GM20000 (cell line): Measurements from ENCODE around the gene LRP2.
"Not testable (repeated sequence)": the region's sequence is repeated elsewhere in the genome, so short reads cannot be mapped to it uniquely, and the experiment has no call there.

ENCODE experiments used
- DNase-seq: peaks from one replicate; pipeline ENCODE4 v3.0.0; 2012; ENCODE audit warnings: low spot score
- TF ChIP-seq, protein P1 (sequence below): IDR thresholded peaks from 2 replicates; pipeline ENCODE4 v1.5.1; 2012; ENCODE audit warnings: mild to moderate bottlenecking, control low read depth; ENCODE audit errors: extremely low read depth, missing control alignments

Gene LRP2

DNA sequence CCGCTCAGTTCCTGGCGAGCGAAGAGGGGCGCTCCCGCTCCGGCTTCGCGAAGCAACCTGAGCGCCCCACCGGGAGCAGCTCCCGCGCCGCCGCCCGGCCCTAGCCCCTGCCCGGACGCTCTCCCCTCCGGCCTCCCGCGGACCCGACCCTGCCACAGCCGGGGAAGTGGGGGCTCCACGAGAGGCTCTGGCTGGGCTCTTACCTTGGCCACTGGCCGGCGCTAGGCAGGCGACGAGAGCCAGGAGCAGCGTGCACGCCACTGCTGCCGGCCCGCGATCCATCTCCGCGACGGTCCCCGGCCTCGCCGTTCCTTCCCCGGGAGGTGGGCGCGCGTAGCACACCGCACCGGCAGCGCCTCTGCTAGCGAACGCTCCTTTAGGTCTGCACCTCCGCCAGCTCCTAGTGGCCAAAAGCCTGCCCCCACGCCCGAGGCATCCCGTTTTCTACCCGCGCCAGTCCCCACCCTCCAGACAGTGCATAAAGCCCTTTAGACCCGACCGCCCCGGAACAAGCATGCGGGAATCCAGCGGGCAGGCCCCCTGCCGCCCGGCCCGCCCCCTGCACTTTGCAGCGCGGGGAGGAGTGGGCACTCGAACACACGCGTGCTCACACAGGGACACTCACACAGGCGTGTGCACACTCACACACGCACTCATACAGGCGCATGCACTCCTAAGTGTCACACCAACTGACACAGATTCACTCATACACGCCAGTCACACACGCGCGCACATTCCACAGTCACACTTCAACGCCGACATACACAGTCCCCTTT lies at the start of gene LRP2:
Gene LRP2, minus strand, starts transcription at position 417 of the 776 bp plus-strand sequence. Its CDS starts 135 bp downstream, at position 282.
- TF ChIP-seq, protein P1, sequence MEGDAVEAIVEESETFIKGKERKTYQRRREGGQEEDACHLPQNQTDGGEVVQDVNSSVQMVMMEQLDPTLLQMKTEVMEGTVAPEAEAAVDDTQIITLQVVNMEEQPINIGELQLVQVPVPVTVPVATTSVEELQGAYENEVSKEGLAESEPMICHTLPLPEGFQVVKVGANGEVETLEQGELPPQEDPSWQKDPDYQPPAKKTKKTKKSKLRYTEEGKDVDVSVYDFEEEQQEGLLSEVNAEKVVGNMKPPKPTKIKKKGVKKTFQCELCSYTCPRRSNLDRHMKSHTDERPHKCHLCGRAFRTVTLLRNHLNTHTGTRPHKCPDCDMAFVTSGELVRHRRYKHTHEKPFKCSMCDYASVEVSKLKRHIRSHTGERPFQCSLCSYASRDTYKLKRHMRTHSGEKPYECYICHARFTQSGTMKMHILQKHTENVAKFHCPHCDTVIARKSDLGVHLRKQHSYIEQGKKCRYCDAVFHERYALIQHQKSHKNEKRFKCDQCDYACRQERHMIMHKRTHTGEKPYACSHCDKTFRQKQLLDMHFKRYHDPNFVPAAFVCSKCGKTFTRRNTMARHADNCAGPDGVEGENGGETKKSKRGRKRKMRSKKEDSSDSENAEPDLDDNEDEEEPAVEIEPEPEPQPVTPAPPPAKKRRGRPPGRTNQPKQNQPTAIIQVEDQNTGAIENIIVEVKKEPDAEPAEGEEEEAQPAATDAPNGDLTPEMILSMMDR, result no peak
- peak; percentile 42 for DNase-seq

GRCh38 chr2:169406891-169407290 lies 44.6 kb upstream of the LRP2 start:
- DNase-seq, result no peak
- TF ChIP-seq, protein P1, result no peak

DNA sequence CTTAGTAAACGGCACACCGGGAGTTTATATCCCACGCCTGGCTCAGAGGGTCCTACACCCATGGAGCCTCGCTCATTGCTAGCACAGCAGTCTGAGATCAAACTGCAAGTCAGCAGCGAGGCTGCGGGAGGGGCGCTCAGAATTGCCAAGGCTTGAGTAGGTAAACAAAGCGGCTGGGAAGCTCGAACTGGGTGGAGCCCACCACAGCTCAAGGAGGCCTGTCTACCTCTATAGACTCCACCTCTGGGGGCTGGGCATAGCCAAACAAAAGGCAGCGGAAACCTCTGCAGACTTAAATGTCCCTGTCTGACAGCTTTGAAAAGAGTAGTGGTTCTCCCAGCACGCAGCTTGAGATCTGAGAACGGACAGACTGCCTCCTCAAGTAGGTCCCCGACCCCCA lies 37.2 kb upstream of the LRP2 start:
- DNase-seq, result not testable (repeated sequence)

- no peak for DNase-seq
These were observed 35.4 kb upstream of the LRP2 start for GRCh38 chr2:169397697-169398096.

DNA sequence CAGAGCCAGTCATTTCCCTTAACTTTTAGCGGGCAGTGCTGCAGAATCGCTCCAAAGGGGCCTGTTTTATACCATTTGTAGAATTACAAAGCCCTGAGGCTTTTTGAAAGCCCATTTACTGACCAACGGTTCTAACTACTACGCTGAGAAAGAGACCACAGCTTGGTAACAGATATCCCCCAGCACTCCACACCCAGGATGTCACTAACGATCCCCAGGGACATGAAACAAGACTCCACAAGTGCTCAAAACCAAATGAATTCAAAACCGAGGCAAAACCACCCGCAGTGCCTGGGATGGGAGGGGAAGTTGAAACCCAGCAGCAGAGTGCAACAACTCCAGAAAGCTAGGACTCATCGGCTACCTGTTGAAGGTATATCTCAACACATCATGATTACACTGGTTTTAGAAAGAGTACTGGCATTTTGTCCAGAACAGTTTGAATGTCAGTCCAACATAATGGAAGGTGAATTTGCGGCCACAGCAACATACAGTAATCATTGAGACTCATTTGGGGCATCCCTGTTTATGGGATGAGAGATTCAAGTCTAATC lies 33.6 kb upstream of the LRP2 start:
- TF ChIP-seq, protein P1, result no peak
- no peak for DNase-seq

More at GRCh38 chr2:169397697-169398096, 35.4 kb upstream of the LRP2 start:
- TF ChIP-seq, protein P1, result no peak

GRCh38 chr2:169393068-169393590 lies 30.8 kb upstream of the LRP2 start:
- peak; percentile 21 for DNase-seq
- TF ChIP-seq, protein P1, result no peak

DNA sequence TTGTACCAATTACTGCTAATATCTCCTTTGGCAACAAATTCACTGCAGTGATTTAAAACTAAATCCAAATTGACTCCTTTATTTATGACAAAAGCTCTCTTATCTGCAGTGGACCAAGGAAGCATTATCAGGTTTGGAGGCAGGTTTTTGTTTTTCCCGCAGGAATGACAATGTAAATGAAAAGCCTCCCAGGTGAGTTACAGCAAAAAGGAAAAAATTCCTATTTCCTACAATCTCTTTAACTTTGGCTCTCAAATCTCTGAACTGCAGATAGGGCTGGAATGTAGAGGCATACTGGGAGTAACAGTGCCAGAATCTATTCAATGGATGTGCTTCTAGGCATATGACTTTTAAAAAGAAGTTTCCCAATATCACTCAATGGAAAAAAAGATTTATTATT lies 28.9 kb upstream of the LRP2 start:
- TF ChIP-seq, protein P1, result no peak
- no peak for DNase-seq
